Choroid plexus epithelial cell (primary cell): ENCODE measurements around the gene THBS1.

Experiments used
- DNase-seq: peaks from one replicate; pipeline ENCODE4 v3.0.0-alpha.2; 2010; ENCODE audit warnings: low read depth
- H3K4me3 ChIP-seq: 2 replicates; pipeline ENCODE4 v1.5.1; 2011; ENCODE audit warnings: low read depth, mild to moderate bottlenecking, control low read depth, low read length, moderate library complexity
- CTCF ChIP-seq: conservative IDR thresholded peaks from 2 replicates; pipeline ENCODE4 v1.5.1; 2011; ENCODE audit warnings: low read depth, mild to moderate bottlenecking, control low read depth, inconsistent platforms, low read length, moderate library complexity

The THBS1 gene

GRCh38 chr15:39573844-39574243 is 7.0 kb upstream of the THBS1 start:
- no peak overlapping the region for H3K4me3 ChIP-seq
- TF ChIP-seq CTCF: no peak
- no peak for DNase-seq

- no peak for TF ChIP-seq CTCF
- DNase-seq: no peak
- no peak overlapping the region for H3K4me3 ChIP-seq
Observed at GRCh38 chr15:39574427-39574826, 6.5 kb upstream of the THBS1 start.

GRCh38 chr15:39575180-39575579 is 5.7 kb upstream of the THBS1 start:
- DNase-seq: no peak
- TF ChIP-seq CTCF: no peak
- no peak overlapping the region for H3K4me3 ChIP-seq

GRCh38 chr15:39578851-39579486 is 1.9 kb upstream of the THBS1 start:
- H3K4me3 ChIP-seq: peak overlapping the region; percentile 60
- peak; percentile 40 for TF ChIP-seq CTCF
- DNase-seq: no peak

- peak overlapping the region; percentile 60 for H3K4me3 ChIP-seq
- no peak for TF ChIP-seq CTCF
- DNase-seq: peak; percentile 94
Observed at GRCh38 chr15:39579487-39580116, 1.3 kb upstream of the THBS1 start.

GRCh38 chr15:39580117-39580484 is 778 bp upstream of the THBS1 start:
- TF ChIP-seq CTCF: peak; percentile 75
- H3K4me3 ChIP-seq: peak overlapping the region; percentile 73
- DNase-seq: peak; percentile 98

- peak overlapping the region; percentile 73 for H3K4me3 ChIP-seq
- TF ChIP-seq CTCF: no peak
- DNase-seq: peak; percentile 40
Observed at GRCh38 chr15:39581242-39581792, 438 bp downstream of the THBS1 start.
